Measurements from ENCODE around the gene GNGT2.

DNA sequence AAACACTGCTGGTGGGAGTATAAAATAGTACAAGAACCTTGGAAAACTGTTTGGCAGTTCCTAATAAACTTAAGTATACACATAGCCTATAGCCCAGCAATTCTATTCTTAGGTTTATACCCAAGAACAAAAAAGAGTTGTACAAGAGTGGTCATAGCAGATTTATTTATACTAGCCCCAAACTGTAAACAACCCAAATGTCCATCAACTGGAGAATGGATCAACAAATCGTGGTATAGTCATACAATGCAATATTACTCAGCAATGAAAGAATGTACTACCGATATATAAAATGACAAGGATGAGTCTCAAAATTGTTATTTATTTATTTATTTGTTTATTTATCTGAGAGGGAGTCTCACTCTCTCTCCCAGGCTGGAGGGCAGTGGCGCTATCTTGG, 23.1 kb downstream of the GNGT2 start:
- TF ChIP-seq ZNF510 (tag by site-specific recombination; IDR thresholded peaks at IDR 0.05; ENCODE audit: insufficient replicate concordance), result no peak
- TF ChIP-seq ZIC2 (tag by site-specific recombination; IDR thresholded peaks at IDR 0.05), result no peak
- no peak for TF ChIP-seq ZBTB20 (tag by site-specific recombination; IDR thresholded peaks at IDR 0.05)
- TF ChIP-seq, protein P1, sequence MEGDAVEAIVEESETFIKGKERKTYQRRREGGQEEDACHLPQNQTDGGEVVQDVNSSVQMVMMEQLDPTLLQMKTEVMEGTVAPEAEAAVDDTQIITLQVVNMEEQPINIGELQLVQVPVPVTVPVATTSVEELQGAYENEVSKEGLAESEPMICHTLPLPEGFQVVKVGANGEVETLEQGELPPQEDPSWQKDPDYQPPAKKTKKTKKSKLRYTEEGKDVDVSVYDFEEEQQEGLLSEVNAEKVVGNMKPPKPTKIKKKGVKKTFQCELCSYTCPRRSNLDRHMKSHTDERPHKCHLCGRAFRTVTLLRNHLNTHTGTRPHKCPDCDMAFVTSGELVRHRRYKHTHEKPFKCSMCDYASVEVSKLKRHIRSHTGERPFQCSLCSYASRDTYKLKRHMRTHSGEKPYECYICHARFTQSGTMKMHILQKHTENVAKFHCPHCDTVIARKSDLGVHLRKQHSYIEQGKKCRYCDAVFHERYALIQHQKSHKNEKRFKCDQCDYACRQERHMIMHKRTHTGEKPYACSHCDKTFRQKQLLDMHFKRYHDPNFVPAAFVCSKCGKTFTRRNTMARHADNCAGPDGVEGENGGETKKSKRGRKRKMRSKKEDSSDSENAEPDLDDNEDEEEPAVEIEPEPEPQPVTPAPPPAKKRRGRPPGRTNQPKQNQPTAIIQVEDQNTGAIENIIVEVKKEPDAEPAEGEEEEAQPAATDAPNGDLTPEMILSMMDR (tag by site-specific recombination; IDR thresholded peaks at IDR 0.05), result no peak
- TF ChIP-seq, protein P2, sequence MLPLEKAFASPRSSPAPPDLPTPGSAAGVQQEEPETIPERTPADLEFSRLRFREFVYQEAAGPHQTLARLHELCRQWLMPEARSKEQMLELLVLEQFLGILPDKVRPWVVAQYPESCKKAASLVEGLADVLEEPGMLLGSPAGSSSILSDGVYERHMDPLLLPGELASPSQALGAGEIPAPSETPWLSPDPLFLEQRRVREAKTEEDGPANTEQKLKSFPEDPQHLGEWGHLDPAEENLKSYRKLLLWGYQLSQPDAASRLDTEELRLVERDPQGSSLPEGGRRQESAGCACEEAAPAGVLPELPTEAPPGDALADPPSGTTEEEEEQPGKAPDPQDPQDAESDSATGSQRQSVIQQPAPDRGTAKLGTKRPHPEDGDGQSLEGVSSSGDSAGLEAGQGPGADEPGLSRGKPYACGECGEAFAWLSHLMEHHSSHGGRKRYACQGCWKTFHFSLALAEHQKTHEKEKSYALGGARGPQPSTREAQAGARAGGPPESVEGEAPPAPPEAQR (tag by site-specific recombination; IDR thresholded peaks at IDR 0.05), result no peak
- TF ChIP-seq, protein P3, sequence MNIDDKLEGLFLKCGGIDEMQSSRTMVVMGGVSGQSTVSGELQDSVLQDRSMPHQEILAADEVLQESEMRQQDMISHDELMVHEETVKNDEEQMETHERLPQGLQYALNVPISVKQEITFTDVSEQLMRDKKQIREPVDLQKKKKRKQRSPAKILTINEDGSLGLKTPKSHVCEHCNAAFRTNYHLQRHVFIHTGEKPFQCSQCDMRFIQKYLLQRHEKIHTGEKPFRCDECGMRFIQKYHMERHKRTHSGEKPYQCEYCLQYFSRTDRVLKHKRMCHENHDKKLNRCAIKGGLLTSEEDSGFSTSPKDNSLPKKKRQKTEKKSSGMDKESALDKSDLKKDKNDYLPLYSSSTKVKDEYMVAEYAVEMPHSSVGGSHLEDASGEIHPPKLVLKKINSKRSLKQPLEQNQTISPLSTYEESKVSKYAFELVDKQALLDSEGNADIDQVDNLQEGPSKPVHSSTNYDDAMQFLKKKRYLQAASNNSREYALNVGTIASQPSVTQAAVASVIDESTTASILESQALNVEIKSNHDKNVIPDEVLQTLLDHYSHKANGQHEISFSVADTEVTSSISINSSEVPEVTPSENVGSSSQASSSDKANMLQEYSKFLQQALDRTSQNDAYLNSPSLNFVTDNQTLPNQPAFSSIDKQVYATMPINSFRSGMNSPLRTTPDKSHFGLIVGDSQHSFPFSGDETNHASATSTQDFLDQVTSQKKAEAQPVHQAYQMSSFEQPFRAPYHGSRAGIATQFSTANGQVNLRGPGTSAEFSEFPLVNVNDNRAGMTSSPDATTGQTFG (tag by site-specific recombination; IDR thresholded peaks at IDR 0.05; ENCODE audit: borderline replicate concordance), result no peak
- TF ChIP-seq ZBTB8A (tag by site-specific recombination; IDR thresholded peaks at IDR 0.05), result no peak
- TF ChIP-seq ZNF785 (tag by site-specific recombination; IDR thresholded peaks at IDR 0.05), result no peak
- TF ChIP-seq ZNF76 (tag by site-specific recombination; IDR thresholded peaks at IDR 0.05; ENCODE audit: borderline replicate concordance, low read depth), result no peak
- no peak for TF ChIP-seq HOXA7 (CRISPR knock-in tag; IDR thresholded peaks at IDR 0.05; ENCODE audit: borderline replicate concordance)
- no peak for TF ChIP-seq YY2 (tag by site-specific recombination; IDR thresholded peaks at IDR 0.05)
- no peak for TF ChIP-seq ZNF48 (tag by site-specific recombination; IDR thresholded peaks at IDR 0.05)

Data from HEK293 (cell line).